Hepatocyte (in vitro differentiated cells): Measurements from ENCODE around the gene RYR3. TPM values are rescaled to one million over a fixed set of nuclear protein-coding genes. Genes with fewer than 3 reads are reported as not detected.

Experiments
- DNase-seq: peaks from one replicate; pipeline ENCODE4 v3.0.0-alpha.2; 2016; ENCODE audit warnings: low spot score
- H2AFZ ChIP-seq: fragments of 200-600 bp; sonication (generic); 2 replicates; pipeline ENCODE4 v1.6.0; 2016; ENCODE audit warnings: antibody characterized with exemption, mild to moderate bottlenecking
- H3K27ac ChIP-seq: fragments of 200-600 bp; sonication (generic); 2 replicates; pipeline ENCODE4 v1.5.1; 2016; ENCODE audit warnings: mild to moderate bottlenecking
- H3K27me3 ChIP-seq: fragments of 200-600 bp; sonication (generic); 2 replicates; pipeline ENCODE4 v1.6.1; 2016
- H3K36me3 ChIP-seq: fragments of 200-600 bp; sonication (generic); replicated peaks from 2 replicates; pipeline ENCODE4 v1.5.1; 2016; ENCODE audit warnings: low read depth; ENCODE audit not compliant: insufficient read depth
- H3K4me1 ChIP-seq: fragments of 200-600 bp; sonication (generic); 2 replicates; pipeline ENCODE4 v1.5.1; 2016; ENCODE audit warnings: mild to moderate bottlenecking, moderate library complexity; ENCODE audit not compliant: insufficient read depth
- H3K4me2 ChIP-seq: fragments of 200-600 bp; sonication (generic); 2 replicates; pipeline ENCODE4 v1.6.0; 2016
- H3K4me3 ChIP-seq: fragments of 200-600 bp; sonication (generic); 2 replicates; pipeline ENCODE4 v1.5.1; 2016; ENCODE audit warnings: mild to moderate bottlenecking
- H3K79me2 ChIP-seq: fragments of 200-600 bp; sonication (generic); 2 replicates; pipeline ENCODE4 v1.6.0; 2017; ENCODE audit warnings: mild to moderate bottlenecking
- H3K9me2 ChIP-seq: fragments of 200-600 bp; sonication (generic); replicated peaks from 2 replicates; pipeline ENCODE4 v1.6.0; 2017; ENCODE audit warnings: mild to moderate bottlenecking; ENCODE audit not compliant: insufficient read depth
- H3K9me3 ChIP-seq: fragments of 200-600 bp; sonication (generic); 2 replicates; pipeline ENCODE4 v1.5.1; 2016; ENCODE audit warnings: low read depth, mild to moderate bottlenecking
- H4K20me1 ChIP-seq: fragments of 200-600 bp; sonication (generic); 2 replicates; pipeline ENCODE4 v1.6.0; 2016; ENCODE audit warnings: mild to moderate bottlenecking; ENCODE audit not compliant: insufficient read depth, poor library complexity, severe bottlenecking
- CTCF ChIP-seq: fragments of 200-600 bp; sonication (generic); IDR thresholded peaks from 2 replicates; pipeline ENCODE4 v1.5.1; 2016; ENCODE audit warnings: antibody characterized with exemption, mild to moderate bottlenecking; ENCODE audit not compliant: poor library complexity
- EZH2 ChIP-seq: fragments of 200-600 bp; sonication (generic); IDR thresholded peaks from 2 replicates; pipeline ENCODE4 v1.6.1; 2016; ENCODE audit warnings: antibody characterized with exemption, mild to moderate bottlenecking, borderline replicate concordance
- EZH2phosphoT487 ChIP-seq: fragments of 200-600 bp; sonication (generic); IDR thresholded peaks from one replicate; pipeline ENCODE4 v1.6.1; 2018; ENCODE audit warnings: antibody characterized with exemption, mild to moderate bottlenecking, low read depth, moderate library complexity; ENCODE audit not compliant: unreplicated experiment, severe bottlenecking
- WGBS: methylation state at CpG from one replicate; pipeline ENCODE4 v1.1.6; 2016; ENCODE audit warnings: low lambda C conversion rate; ENCODE audit errors: missing lambda C conversion rate; 5-methylcytosine and 5-hydroxymethylcytosine counted together
- polyA plus RNA-seq: library from polyadenylated mRNA; unstranded; fragments of >200 nt; fragmentation: Nextera tagmentation; extraction: Ambion mirVana; gene quantifications from 2 replicates; pipeline ENCODE4 v1.2.1, GENCODE V29; 2016
- total RNA-seq: library from RNA; depleted of rRNA; stranded (reverse); fragments of >200 nt; gene quantifications from 2 replicates; pipeline ENCODE4 v1.2.3, GENCODE V29; 2014

The RYR3 gene
- total and polyA plus RNA-seq, 2 experiments from 2014 or later, result 0.36 to 0.37 TPM

GRCh38 chr15:33822479-33822878 is 511.7 kb downstream of the RYR3 start:
- no peak for DNase-seq
- TF ChIP-seq EZH2 (no peak), EZH2phosphoT487 (no peak), CTCF (no peak)
- no peaks in the 10 kb centered on the region for H4K20me1 ChIP-seq
- no peak overlapping the region for H3K27ac ChIP-seq
- no peak overlapping the region for H3K4me2 ChIP-seq
- WGBS, result 73% methylated on average over 4 of the region's 4 CpGs
- no peak overlapping the region for H3K4me3 ChIP-seq
- no peaks in the 10 kb centered on the region for H3K36me3 ChIP-seq
- H2AFZ ChIP-seq, result no peak overlapping the region
- H3K9me2 ChIP-seq, result no peaks in the 10 kb centered on the region
- H3K27me3 ChIP-seq, result no peaks in the 10 kb centered on the region
- no peaks in the 10 kb centered on the region for H3K9me3 ChIP-seq
- H3K79me2 ChIP-seq, result no peaks in the 10 kb centered on the region
- H3K4me1 ChIP-seq, result no peaks in the 10 kb centered on the region

DNA sequence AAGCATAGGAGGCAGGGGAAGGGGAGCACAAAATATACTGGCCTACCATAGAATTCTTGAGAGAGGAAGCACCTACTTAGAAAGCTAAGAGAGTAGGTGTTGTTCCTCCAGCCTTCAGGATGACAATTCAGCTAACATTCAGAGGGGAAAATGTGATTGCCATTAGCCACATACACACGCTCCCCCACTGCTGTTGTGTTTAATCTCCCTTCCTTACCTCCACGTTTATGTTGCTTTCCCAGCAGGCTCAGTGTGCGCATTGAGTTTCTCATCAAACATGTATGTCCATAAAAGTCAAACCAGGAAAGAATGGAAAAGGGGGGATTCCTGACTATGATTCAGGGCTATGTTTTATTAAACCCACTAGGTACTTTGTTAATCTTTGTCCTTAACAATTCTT is 512.4 kb downstream of the RYR3 start:
- H3K9me2 ChIP-seq, result no peaks in the 10 kb centered on the region
- no peak for DNase-seq
- WGBS, result 82% methylated on average over 3 of the region's 3 CpGs
- no peaks in the 10 kb centered on the region for H3K27me3 ChIP-seq
- TF ChIP-seq EZH2 (no peak), EZH2phosphoT487 (no peak), CTCF (no peak)
- peak overlapping the region; percentile 27 for H3K27ac ChIP-seq
- H3K4me2 ChIP-seq, result no peak overlapping the region
- no peaks in the 10 kb centered on the region for H3K4me1 ChIP-seq
- no peaks in the 10 kb centered on the region for H4K20me1 ChIP-seq
- H3K9me3 ChIP-seq, result no peaks in the 10 kb centered on the region
- H3K4me3 ChIP-seq, result no peak overlapping the region
- H2AFZ ChIP-seq, result no peak overlapping the region
- no peaks in the 10 kb centered on the region for H3K79me2 ChIP-seq
- H3K36me3 ChIP-seq, result no peaks in the 10 kb centered on the region

- no peak overlapping the region for H2AFZ ChIP-seq
- H3K4me3 ChIP-seq, result no peak overlapping the region
- no peaks in the 10 kb centered on the region for H3K79me2 ChIP-seq
- no peaks in the 10 kb centered on the region for H3K9me3 ChIP-seq
- H3K27ac ChIP-seq, result no peak overlapping the region
- 97% methylated on average over 8 of the region's 8 CpGs for WGBS
- H4K20me1 ChIP-seq, result no peaks in the 10 kb centered on the region
- no peak for DNase-seq
- H3K27me3 ChIP-seq, result no peaks in the 10 kb centered on the region
- H3K4me2 ChIP-seq, result no peak overlapping the region
- TF ChIP-seq CTCF (no peak), EZH2phosphoT487 (no peak), EZH2 (no peak)
- no peaks in the 10 kb centered on the region for H3K36me3 ChIP-seq
- H3K9me2 ChIP-seq, result no peaks in the 10 kb centered on the region
- no peaks in the 10 kb centered on the region for H3K4me1 ChIP-seq
Measured at GRCh38 chr15:33825453-33825852, 514.7 kb downstream of the RYR3 start.

GRCh38 chr15:33826201-33826600 is 515.4 kb downstream of the RYR3 start:
- Histone ChIP-seq H3K9me3 (no peaks in the 10 kb centered on the region), H3K27me3 (no peaks in the 10 kb centered on the region), H3K4me2 (no peak overlapping the region), H3K79me2 (no peaks in the 10 kb centered on the region), H3K4me1 (no peaks in the 10 kb centered on the region), H3K36me3 (no peaks in the 10 kb centered on the region), H3K9me2 (no peaks in the 10 kb centered on the region), H2AFZ (no peak overlapping the region), H3K4me3 (no peak overlapping the region), H4K20me1 (no peaks in the 10 kb centered on the region), H3K27ac (no peak overlapping the region)
- WGBS, result 95% methylated on average over 4 of the region's 4 CpGs
- no peak for TF ChIP-seq EZH2
- no peak for TF ChIP-seq CTCF
- no peak for TF ChIP-seq EZH2phosphoT487
- DNase-seq, result no peak
